ENCODE measurements around the gene CTXND1. TPM values are rescaled to one million over a fixed set of nuclear protein-coding genes. Genes with fewer than 3 reads are reported as not detected.

CTXND1 gene
- 0.01 TPM in 2 of 5 replicates, not detected in the others for total RNA-seq (2022; extraction: Qiagen RNA extraction)

DNA sequence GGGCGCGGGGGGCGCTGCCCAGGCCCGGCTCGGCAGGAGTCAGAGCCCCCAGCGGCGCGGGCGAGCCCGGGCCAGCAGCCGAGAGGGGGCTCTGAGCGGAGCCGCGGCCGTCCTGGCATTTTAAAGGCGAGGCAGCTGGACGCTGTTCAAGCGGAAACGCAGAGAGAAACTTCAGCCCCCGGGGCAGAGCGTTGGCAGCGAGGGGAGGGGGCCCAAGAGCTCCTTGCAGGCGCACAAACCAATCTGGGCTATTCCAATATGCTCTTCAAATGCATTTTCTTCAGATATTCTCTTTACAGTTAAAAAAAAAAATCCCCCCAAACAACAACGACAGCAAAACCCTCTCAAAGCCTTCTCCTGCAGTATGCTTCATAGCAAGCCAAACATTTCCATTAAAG, at the start of gene CTXND1:
TSS of gene CTXND1 (minus strand) at position 93 of the 398 bp plus-strand sequence. CDS start 50,264 bp downstream, outside the sequence.

GRCh38 chr15:80152896-80153876, 98.8 kb downstream of the CTXND1 start, which contains the start of gene FAH:
Gene FAH, plus strand, starts transcription at chr15:80152999. Its CDS starts 56 bp downstream, at chr15:80153055.

Other genes with a start within 250 kb of the CTXND1 start
- 95.7 to 111 TPM (median 97.3 TPM) in 5 replicates for gene ZFAND6, start 192.5 kb downstream of the CTXND1 start, total RNA-seq (2022; extraction: Qiagen RNA extraction)
- 29.9 to 34.1 TPM (median 32.7 TPM) in 5 replicates for gene FAH, start 99.2 kb downstream of the CTXND1 start, total RNA-seq (2022; extraction: Qiagen RNA extraction)
- gene ARNT2, start 152.2 kb upstream of the CTXND1 start, total RNA-seq (2022; extraction: Qiagen RNA extraction) = 14.0 to 19.3 TPM (median 18.0 TPM) in 5 replicates